Measurements from ENCODE around the gene EFCAB6. TPM values are rescaled to one million over a fixed set of nuclear protein-coding genes. Genes with fewer than 3 reads are reported as not detected.

The EFCAB6 gene
- total and polyA plus RNA-seq, 10 donors, result 0.07 to 2.8 (median 0.78) TPM

- WGBS, 5 donors, result 66 to 80% (median 76%) methylated on average over 5 of the region's 5 CpGs
- Histone ChIP-seq H3K27me3 (replicated peaks in 1 of 7) (no peaks in the 10 kb centered on the region), H3K4me3 (no peak overlapping the region), H3K9me3 (peaks cover 0 to 6% (median 0%) of the 10 kb centered on the region in 8 donors), H3K36me3 (no peaks in the 10 kb centered on the region), H3K27ac (no peak overlapping the region), H3K4me1 (no peaks in the 10 kb centered on the region)
- DNase-seq, result no peak
- TF ChIP-seq POLR2AphosphoS5 (IDR thresholded peaks at IDR 0.05), result no peak
- TF ChIP-seq POLR2A (IDR thresholded peaks at IDR 0.05), result no peak
- TF ChIP-seq CTCF (IDR thresholded peaks at IDR 0.05 in 8 of 11, conservative IDR thresholded peaks at IDR 0.05 in 3 of 11), result no peak
- intact Hi-C loops (cut with DNase I; ENCODE audit: low total_unique reads), result no loop called here
Observed at GRCh38 chr22:43731988-43732387, 80.1 kb downstream of the EFCAB6 start.

GRCh38 chr22:43726964-43727543 is 85.1 kb downstream of the EFCAB6 start:
- Histone ChIP-seq H3K36me3 (no peaks in the 10 kb centered on the region), H3K27me3 (replicated peaks in 1 of 7) (no peaks in the 10 kb centered on the region), H3K27ac (no peak overlapping the region), H3K9me3 (peaks cover 0 to 6% (median 0%) of the 10 kb centered on the region in 8 donors), H3K4me1 (no peaks in the 10 kb centered on the region), H3K4me3 (no peak overlapping the region)
- intact Hi-C loops (cut with DNase I; ENCODE audit: low total_unique reads), result no loop called here
- TF ChIP-seq POLR2A (IDR thresholded peaks at IDR 0.05) (no peak), CTCF (IDR thresholded peaks at IDR 0.05 in 8 of 11, conservative IDR thresholded peaks at IDR 0.05 in 3 of 11) (no peak), POLR2AphosphoS5 (IDR thresholded peaks at IDR 0.05) (no peak)
- no peak for DNase-seq
- 72 to 88% (median 80%) methylated on average over 1 of the region's 1 CpG for WGBS, 5 donors

GRCh38 chr22:43726322-43726721 is 85.8 kb downstream of the EFCAB6 start:
- no peak for DNase-seq
- H3K27ac ChIP-seq, result no peak overlapping the region

GRCh38 chr22:43723816-43724215 is 88.3 kb downstream of the EFCAB6 start:
- intact Hi-C loops (cut with DNase I; ENCODE audit: low total_unique reads), result no loop called here
- no peak overlapping the region for H3K4me3 ChIP-seq
- H3K36me3 ChIP-seq, result no peaks in the 10 kb centered on the region
- peaks cover 0 to 6% (median 0%) of the 10 kb centered on the region in 8 donors for H3K9me3 ChIP-seq
- WGBS, 5 donors, result 52 to 71% (median 60%) methylated on average over 3 of the region's 3 CpGs
- TF ChIP-seq CTCF (IDR thresholded peaks at IDR 0.05 in 8 of 11, conservative IDR thresholded peaks at IDR 0.05 in 3 of 11) (no peak), POLR2AphosphoS5 (IDR thresholded peaks at IDR 0.05) (no peak), POLR2A (IDR thresholded peaks at IDR 0.05) (no peak)
- no peak for DNase-seq
- no peak overlapping the region for H3K27ac ChIP-seq
- H3K4me1 ChIP-seq, result peaks cover 0 to 5% (median 0%) of the 10 kb centered on the region in 6 donors
- H3K27me3 ChIP-seq (replicated peaks in 1 of 7), result no peaks in the 10 kb centered on the region

More at GRCh38 chr22:43726322-43726721, 85.8 kb downstream of the EFCAB6 start:
- no peaks in the 10 kb centered on the region for H3K4me1 ChIP-seq
- H3K36me3 ChIP-seq, result no peaks in the 10 kb centered on the region
- H3K9me3 ChIP-seq, result peaks cover 0 to 6% (median 0%) of the 10 kb centered on the region in 8 donors
- TF ChIP-seq CTCF (IDR thresholded peaks at IDR 0.05 in 8 of 11, conservative IDR thresholded peaks at IDR 0.05 in 3 of 11), result no peak
- no peak for TF ChIP-seq POLR2AphosphoS5 (IDR thresholded peaks at IDR 0.05)
- no peak for TF ChIP-seq POLR2A (IDR thresholded peaks at IDR 0.05)
- H3K27me3 ChIP-seq (replicated peaks in 1 of 7), result no peaks in the 10 kb centered on the region
- H3K4me3 ChIP-seq, result no peak overlapping the region
- intact Hi-C loops (cut with DNase I; ENCODE audit: low total_unique reads), result no loop called here
